Inferior parietal cortex (tissue), 1 donor: ENCODE measurements around the gene GSG1.

Experiments used
- DNase-seq: peaks from one replicate; pipeline ENCODE4 v3.0.0-alpha.2; 2016; ENCODE audit errors: extremely low spot score

GSG1 gene

DNA sequence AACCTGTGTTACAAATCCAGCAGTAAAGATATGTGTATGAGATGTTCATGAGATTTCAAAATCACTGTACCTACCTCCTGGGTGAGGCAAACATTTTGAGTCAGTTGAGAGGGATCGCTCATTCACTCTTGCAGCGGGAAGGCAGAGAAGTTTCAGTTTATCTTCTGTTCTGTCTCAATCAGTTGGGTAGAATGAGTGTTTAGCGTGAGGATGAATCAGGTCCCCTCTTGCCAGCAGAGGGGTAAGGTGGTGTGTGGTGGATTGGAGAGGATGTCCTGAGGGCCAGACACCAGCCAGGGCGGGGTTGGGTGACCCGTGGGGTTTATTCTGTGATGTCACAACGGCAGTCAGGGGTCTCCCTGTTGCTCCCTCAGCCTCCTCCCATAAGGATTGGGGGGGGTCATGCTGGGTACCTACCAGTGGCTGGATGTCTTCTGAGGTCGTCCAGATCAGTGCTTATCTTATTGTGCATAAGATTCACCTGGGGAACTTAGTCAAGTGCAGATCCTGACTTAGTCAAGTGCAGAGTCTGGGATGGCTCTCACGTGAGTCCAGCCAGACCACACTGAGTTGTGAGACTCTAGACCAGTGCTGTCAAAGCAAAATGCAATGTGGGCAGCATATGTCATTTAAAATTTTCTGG lies at the start of gene GSG1:
Gene GSG1, minus strand, starts transcription at position 277 of the 643 bp plus-strand sequence. Its CDS starts 155 bp downstream, at position 122.
- no peak for DNase-seq

DNA sequence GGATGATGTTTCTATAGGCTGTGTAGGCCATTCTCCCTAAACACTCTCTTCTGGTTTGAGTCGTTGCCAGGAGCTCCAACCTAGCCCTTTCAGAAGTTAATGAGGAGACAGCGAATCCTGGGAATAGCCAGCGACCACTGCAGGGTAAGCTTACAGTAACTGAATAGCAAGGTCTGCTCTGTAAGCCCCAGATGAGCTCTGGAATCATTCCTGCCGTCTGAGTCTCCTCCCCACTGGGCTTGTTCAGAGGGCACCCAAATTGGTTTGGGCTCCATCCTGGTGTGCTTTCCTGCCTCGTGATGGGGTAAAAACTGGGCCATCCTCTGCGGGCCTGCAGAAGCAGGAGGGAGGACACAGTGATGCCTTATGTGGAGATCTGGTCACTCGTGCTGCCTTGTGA lies 49.7 kb upstream of the GSG1 start:
- no peak for DNase-seq

- DNase-seq = no peak
Observed at GRCh38 chr12:13152756-13153155, 49.3 kb upstream of the GSG1 start.

GRCh38 chr12:13152281-13152680 lies 48.8 kb upstream of the GSG1 start:
- DNase-seq = no peak

DNA sequence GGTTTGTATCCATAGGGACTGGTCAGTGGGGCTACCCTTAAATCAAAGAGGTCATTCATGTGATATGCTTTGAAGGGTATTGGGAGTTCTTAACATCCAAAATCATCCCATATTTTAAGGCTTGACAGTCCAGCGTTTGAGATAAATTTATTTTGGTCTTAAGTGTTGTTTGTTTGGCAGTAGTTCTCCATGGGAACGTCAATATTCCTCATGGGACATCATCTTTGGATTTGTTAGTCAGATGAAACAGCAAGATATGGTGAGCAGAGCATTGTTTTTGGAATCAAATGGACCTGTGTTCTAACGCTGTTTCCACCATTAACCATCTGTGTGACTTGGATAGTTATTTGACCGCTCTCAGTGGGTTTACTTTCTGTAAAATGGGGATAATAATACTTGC lies 45.9 kb upstream of the GSG1 start:
- no peak for DNase-seq

GRCh38 chr12:13148485-13148847 lies 45.0 kb upstream of the GSG1 start:
- no peak for DNase-seq

DNA sequence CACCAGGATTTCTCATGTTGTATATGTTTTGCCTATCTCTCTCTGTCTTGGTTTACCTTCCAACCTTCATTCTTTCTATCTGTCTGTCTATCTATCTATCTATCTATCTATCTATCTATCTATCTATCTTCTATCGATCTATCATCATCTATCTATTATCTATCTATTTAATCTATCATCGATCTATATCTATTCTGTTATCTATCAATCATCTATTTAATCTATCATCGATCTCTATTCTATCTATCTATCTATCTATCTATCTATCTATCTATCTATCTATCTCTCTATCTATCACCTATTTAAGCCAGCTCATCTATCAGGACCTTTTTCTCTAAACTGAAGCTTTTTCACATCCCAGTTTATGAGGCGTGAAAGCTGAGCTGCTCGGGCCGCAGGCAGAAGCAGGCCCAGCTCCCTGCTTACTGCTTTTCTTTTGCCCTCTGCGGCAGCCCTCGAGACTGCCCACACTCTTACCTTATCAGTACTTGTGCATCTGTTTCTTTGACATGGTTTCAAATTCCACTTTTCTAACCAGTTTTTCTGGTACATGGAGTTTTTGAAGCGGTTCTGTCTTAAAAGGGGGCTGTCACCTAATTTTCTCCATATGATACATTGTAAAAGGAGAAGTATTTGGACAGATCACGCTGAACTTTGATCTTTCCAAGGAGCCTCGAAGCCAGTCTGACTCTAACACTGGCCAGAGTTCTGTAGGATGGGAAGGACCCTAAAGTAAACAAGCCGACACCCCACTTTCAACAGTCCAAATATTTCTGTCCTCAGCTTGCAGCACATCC lies 44.4 kb upstream of the GSG1 start:
- no peak for DNase-seq

DNA sequence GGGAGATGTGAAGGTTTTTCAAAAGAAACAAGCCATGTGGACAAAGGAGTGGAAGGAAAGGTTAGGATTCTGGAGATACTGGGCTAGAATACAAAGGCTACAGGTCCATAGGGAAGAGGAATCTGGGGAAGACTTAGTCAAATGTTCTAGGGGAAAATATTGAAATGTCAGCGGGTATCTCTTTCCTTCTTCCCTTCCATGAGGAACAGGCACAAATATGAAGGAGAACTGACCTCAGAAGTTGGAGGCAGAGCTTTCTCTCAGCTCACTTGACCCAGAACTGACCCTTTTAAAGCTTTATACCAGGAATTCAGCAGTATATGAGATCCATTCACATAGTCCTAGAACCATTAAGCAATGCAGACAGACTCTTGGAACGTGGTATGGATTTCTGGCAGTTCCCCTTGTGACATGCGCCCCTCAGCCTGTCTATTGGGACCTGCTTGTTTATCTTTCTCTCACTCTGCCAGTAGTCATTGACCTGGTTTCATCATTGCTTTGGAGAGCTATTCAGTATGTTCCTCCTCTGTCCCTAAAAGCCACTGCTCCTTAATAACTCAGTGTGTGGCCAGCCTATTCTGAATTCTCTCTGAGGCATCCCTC lies 43.0 kb upstream of the GSG1 start:
- no peak for DNase-seq

DNA sequence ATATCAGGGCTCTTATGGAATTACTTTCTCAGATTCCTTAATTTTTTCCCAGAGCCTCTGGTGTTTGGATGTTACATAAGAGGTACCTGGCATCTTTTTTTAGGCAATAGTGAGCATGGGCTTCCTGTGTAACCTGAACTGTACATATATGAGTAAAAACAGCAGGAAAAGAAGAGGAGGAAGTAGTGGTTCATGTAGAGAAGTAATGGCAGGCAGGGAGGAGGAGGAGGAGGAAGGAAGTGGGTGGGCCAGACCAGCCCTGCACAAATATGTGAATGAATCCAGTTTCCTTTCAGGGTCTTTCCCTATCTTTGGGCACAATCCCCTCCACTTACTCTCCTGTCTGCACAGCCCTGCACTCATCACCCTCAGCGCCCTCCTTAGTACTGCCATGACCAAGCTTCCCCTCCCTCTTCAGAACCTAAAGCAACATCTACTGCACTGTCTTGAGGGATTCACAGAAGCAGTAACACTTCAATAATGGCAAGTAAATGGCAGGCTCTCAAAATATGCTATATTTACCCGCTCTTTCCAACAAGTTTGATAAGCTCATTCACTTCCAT lies 40.9 kb upstream of the GSG1 start:
- no peak for DNase-seq

DNA sequence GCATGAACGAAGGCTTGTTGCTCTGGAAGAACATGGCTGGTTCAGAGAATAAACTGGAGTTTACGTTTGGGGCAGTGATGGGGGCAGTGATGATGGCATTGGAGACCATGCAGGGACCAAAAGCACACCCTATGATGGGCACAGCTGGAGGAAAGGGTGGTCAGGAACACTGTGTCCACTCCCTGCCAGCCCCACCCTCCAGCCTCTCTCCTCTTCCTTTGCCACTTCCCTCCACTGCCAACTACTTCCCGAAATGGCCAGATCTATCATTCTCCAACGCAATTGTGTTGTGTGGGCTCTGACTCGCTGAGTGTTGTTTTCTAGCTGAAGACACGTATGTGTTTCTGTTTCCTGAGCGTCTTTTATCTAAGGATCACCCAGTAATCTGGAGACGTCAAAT lies 39.3 kb upstream of the GSG1 start:
- DNase-seq = no peak

DNA sequence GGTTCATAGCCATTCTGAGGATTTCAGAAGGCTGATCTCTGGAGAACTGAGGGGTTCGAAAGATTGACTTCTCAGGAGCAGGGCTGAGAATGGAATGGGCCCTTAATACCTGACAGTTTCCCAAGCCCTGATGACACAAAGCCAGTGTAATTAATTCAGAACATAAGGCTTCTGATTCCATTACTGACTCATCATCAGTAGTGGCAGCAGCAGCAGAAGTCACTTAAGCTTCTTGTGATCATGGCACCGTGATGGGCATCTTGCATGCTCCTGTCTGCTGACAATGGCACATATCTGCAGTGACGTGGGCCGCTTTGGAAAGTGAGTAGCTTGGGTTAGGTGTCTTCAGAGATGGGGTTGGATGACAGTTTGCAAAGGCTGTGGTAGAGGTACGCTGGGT lies 38.2 kb upstream of the GSG1 start:
- no peak for DNase-seq

DNA sequence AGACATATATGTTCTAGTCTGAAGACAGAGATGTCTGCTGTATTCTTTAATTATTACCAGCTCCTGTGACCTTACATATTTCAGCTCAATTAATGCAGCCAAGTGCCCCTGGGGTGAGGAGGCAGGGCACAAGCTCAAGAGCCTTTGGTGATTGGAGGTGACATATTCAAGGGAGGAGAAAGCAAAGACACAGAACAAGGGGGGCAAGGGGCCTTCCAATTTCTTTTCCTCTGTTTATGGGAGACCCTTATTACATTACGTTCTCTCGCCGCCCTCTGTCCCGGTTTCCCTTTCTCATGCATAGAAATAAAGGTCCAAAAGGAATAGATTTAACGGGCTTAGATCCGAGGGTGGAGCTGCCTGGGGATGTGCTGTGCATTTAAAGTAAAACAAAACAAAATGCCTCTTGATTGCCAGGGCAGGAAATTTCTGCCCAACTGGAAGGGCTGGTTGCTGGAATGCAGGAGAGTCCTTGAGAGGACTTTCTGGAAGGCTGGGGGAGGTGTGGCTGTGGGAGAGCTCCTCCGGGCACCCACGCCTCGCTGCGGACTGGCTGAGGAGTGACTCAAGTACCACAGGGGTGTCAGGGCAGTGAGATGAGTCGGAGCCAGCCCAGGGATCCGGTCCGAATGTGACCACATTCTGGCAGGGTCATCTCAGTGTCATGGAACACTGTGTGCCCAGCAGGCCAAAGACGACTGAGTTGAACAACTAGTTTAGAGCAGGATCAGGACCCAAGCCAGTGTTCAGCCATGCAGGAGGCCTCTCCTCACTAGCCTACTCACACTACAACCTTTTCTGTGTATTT lies 32.1 kb upstream of the GSG1 start:
- DNase-seq = no peak

- no peak for DNase-seq
Observed at GRCh38 chr12:13133886-13134285, 30.4 kb upstream of the GSG1 start.

- no peak for DNase-seq
Observed at GRCh38 chr12:13130981-13131380, 27.5 kb upstream of the GSG1 start.

DNA sequence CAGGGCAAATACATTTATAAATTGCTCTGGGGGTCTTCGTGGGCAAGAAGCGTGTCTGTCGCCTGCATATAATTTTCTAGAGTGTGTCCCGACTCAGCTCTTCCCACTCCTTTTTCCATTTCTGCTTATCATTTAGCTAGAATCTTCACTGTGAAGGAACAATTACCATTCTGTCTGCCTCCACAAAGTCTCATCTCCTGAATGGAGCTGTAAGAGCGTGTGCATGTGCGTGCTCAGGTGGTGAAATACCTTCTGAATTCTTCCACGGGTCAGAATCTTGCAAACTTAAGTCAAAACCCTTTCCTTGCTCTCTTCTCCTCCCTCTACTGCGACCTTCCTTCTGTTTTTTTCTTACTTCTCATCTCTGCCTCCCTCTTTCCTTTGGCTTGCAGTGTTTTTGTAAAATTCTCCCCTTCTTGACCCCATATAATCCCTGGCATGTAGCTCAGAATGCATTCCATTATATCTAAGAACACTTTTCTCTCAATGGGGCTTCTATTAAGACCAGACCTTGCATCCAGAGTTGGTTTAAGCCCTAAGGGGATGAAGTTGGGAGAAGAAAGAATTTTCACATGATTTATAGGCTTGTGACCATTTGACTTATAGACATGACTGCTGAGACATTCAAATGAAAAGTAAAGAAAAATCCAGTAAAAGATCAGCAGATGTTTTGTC lies 25.0 kb upstream of the GSG1 start:
- no peak for DNase-seq

DNA sequence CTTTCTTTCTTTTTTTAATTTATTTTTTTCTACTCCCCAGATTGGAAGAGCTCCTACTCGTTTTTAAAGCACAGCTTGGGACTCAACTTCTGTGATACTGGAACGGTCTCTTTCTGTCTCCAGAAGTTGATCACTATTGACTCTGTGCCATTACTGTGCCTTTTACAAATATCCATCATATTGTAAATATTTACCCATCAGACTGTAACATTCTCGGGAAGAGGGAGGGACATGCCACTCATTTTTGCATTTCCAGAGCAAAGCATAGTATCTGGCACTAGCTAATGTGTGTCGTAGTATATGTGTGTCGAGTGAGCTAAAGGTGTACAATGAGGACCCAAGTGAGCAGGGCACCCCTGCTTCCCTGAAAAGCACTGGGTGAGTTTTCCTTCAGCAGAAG lies 24.0 kb upstream of the GSG1 start:
- no peak for DNase-seq

- DNase-seq = no peak
Observed at GRCh38 chr12:13126494-13126893, 23.0 kb upstream of the GSG1 start.

GRCh38 chr12:13125996-13126395 lies 22.5 kb upstream of the GSG1 start:
- no peak for DNase-seq

- no peak for DNase-seq
Observed at GRCh38 chr12:13124656-13125505, 21.4 kb upstream of the GSG1 start.

- DNase-seq = no peak
Observed at GRCh38 chr12:13121568-13121967, 18.1 kb upstream of the GSG1 start.
